ENCODE data around the gene SERPINI1.

The SERPINI1 gene

GRCh38 chr3:167734498-167735232 is 856 bp upstream of the SERPINI1 start, which contains the start of gene PDCD10:
TSS of gene PDCD10 (minus strand) at chr3:167734892. CDS start at chr3:167720157, 14,735 bp downstream.
- DNase-seq = peak; percentile 97

GRCh38 chr3:167736264-167736787 is 805 bp downstream of the SERPINI1 start:
- no peak for DNase-seq

- no peak for DNase-seq
Measured at GRCh38 chr3:167736997-167737396, 1.5 kb downstream of the SERPINI1 start.

- no peak for DNase-seq
Measured at GRCh38 chr3:167738037-167738436, 2.5 kb downstream of the SERPINI1 start.

- no peak for DNase-seq
Measured at GRCh38 chr3:167739190-167739810, 3.8 kb downstream of the SERPINI1 start.

GRCh38 chr3:167740961-167741587 is 5.6 kb downstream of the SERPINI1 start:
- DNase-seq = no peak

GRCh38 chr3:167742338-167742737 is 6.8 kb downstream of the SERPINI1 start:
- DNase-seq = no peak

- DNase-seq = no peak
Measured at GRCh38 chr3:167743799-167744198, 8.3 kb downstream of the SERPINI1 start.

- no peak for DNase-seq
Measured at GRCh38 chr3:167749209-167749608, 13.7 kb downstream of the SERPINI1 start.

- DNase-seq = no peak
Measured at GRCh38 chr3:167749728-167750127, 14.2 kb downstream of the SERPINI1 start.

- DNase-seq = no peak
Measured at GRCh38 chr3:167750272-167750971, 14.9 kb downstream of the SERPINI1 start.

- DNase-seq = no peak
Measured at GRCh38 chr3:167754049-167754448, 18.5 kb downstream of the SERPINI1 start.

- DNase-seq = no peak
Measured at GRCh38 chr3:167761302-167761701, 25.8 kb downstream of the SERPINI1 start.

- no peak for DNase-seq
Measured at GRCh38 chr3:167762296-167762695, 26.8 kb downstream of the SERPINI1 start.

GRCh38 chr3:167772992-167773391 is 37.5 kb downstream of the SERPINI1 start:
- no peak for DNase-seq

- no peak for DNase-seq
Measured at GRCh38 chr3:167773584-167773983, 38.1 kb downstream of the SERPINI1 start.

- no peak for DNase-seq
Measured at GRCh38 chr3:167776066-167776685, 40.7 kb downstream of the SERPINI1 start.

- no peak for DNase-seq
Measured at GRCh38 chr3:167777356-167777755, 41.8 kb downstream of the SERPINI1 start.

GRCh38 chr3:167780214-167780883 is 44.8 kb downstream of the SERPINI1 start:
- no peak for DNase-seq

- no peak for DNase-seq
Measured at GRCh38 chr3:167783781-167784180, 48.3 kb downstream of the SERPINI1 start.

GRCh38 chr3:167785790-167786189 is 50.3 kb downstream of the SERPINI1 start:
- no peak for DNase-seq

GRCh38 chr3:167787440-167787839 is 51.9 kb downstream of the SERPINI1 start:
- no peak for DNase-seq
